MV-4-11 (cell line): ENCODE results near the gene RAC2.

Experiments
- DNase-seq: peaks from one replicate; lab custom pipeline; 2025; lab: John Stamatoyannopoulos, UW

Gene RAC2

GRCh38 chr22:37176464-37177061 is 67.5 kb downstream of the RAC2 start:
- peak; percentile 91 for DNase-seq

GRCh38 chr22:37175414-37176281 is 68.4 kb downstream of the RAC2 start:
- DNase-seq: no peak
